Measurements from ENCODE around the gene CBARP. TPM values are rescaled to one million over a fixed set of nuclear protein-coding genes. Genes with fewer than 3 reads are reported as not detected.

Gene CBARP
- total RNA-seq, 1 experiment from 2014 or later: 28.4 TPM

DNA sequence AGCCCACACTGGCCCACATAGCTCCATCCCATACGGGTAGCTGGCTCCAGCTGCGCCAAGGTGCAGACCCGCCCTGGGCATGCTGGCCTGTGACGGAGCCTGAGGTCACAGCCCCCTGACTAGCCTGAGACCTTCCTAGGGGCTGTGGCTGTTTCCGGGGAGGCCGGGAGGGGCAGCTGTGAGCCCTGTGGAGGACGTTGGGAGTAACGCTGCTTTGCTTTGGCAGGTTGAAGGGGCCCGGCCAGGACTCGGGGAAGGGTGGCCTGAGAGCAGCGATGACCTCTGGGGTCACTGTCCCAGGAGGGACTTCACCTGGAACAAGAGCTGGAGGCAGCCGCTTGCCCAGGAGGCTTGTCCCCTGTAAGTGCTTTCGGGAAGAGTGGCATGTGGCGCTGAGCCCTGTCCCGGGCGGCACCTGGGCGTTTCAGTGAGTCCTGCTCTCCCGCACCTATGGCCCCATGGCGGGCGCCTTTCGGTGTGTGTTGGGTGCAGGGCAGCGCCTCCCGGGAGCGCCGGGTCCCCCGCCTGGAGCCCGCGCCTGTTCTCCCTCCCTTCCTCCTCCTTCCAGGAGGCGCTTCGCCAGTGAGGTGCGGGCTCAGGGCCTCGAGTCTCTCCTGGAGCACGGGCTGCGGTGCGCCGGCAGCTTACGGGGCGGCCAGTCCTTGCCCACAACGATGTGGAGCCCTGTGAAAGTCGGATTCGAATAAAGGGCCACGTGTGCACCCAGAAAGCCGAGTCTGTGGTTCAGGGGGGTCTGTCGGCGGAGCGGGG is 36.5 kb upstream of the CBARP start:
- Histone ChIP-seq H2BK120ac (ENCODE audit: low read depth, low read length, poor library complexity, severe bottlenecking) (no peak overlapping the region), H3K56ac (ENCODE audit: insufficient read length, low read depth, low read length) (no peak overlapping the region)

More for the DNA sequence above, 36.5 kb upstream of the CBARP start:
- Histone ChIP-seq H3K18ac (ENCODE audit: insufficient read length, low read depth, low read length) (no peak overlapping the region), H4K91ac (ENCODE audit: insufficient read length, low read depth, low read length) (no peak overlapping the region), H4K20me1 (ENCODE audit: control insufficient read depth, insufficient read depth, insufficient read length) (no peaks in the 10 kb centered on the region), H3T11ph (ENCODE audit: low read length) (no peak overlapping the region), H3K23me2 (ENCODE audit: insufficient read length, low read depth, low read length, poor library complexity, severe bottlenecking) (peaks cover 16% of the 10 kb centered on the region), H2BK20ac (ENCODE audit: low read depth, low read length, poor library complexity, severe bottlenecking) (no peak overlapping the region), H3K9ac (ENCODE audit: extremely low read depth, insufficient read length, low read length) (no peak overlapping the region), H3K27ac (ENCODE audit: insufficient read length, low read depth, low read length) (no peak overlapping the region), H4K5ac (ENCODE audit: insufficient read length, low read depth, low read length) (no peak overlapping the region), H2AFZ (ENCODE audit: low read length) (no peak overlapping the region), H4K8ac (replicated peaks; ENCODE audit: insufficient read length, low read depth, low read length) (no peak overlapping the region), H3K4me2 (ENCODE audit: insufficient read depth, insufficient read length, low read length) (peak overlapping the region; percentile 2), H3K27me3 (ENCODE audit: insufficient read depth, low read length) (no peaks in the 10 kb centered on the region), H2BK5ac (ENCODE audit: insufficient read length, low read length) (no peak overlapping the region), H3K9me3 (ENCODE audit: control insufficient read depth, low read depth, low read length) (no peaks in the 10 kb centered on the region), H3K4me1 (ENCODE audit: insufficient read depth, low read length) (no peaks in the 10 kb centered on the region), H2AK5ac (ENCODE audit: insufficient read length, low read length) (no peak overlapping the region), H3K23ac (ENCODE audit: insufficient read length, low read depth, low read length) (no peak overlapping the region), H2BK15ac (ENCODE audit: low read depth, low read length) (no peak overlapping the region), H2BK12ac (ENCODE audit: insufficient read length, low read depth, low read length) (no peak overlapping the region), H3K79me2 (ENCODE audit: insufficient read depth, low read length) (peaks cover 4% of the 10 kb centered on the region; the same call in 1 of the 2 replicates), H3K14ac (ENCODE audit: insufficient read depth, low read length) (no peak overlapping the region), H3K79me1 (ENCODE audit: insufficient read depth, low read depth, low read length, poor library complexity, severe bottlenecking) (peaks cover 9% of the 10 kb centered on the region), H3K4ac (ENCODE audit: low read depth, low read length) (no peak overlapping the region)
- H3K36me3 Mint-ChIP-seq (ENCODE audit: insufficient read depth in 1 of 3, low read depth in 3 of 3): peaks cover 36 to 71% (median 54%) of the 10 kb centered on the region in 3 experiments
- TF ChIP-seq, protein P1, sequence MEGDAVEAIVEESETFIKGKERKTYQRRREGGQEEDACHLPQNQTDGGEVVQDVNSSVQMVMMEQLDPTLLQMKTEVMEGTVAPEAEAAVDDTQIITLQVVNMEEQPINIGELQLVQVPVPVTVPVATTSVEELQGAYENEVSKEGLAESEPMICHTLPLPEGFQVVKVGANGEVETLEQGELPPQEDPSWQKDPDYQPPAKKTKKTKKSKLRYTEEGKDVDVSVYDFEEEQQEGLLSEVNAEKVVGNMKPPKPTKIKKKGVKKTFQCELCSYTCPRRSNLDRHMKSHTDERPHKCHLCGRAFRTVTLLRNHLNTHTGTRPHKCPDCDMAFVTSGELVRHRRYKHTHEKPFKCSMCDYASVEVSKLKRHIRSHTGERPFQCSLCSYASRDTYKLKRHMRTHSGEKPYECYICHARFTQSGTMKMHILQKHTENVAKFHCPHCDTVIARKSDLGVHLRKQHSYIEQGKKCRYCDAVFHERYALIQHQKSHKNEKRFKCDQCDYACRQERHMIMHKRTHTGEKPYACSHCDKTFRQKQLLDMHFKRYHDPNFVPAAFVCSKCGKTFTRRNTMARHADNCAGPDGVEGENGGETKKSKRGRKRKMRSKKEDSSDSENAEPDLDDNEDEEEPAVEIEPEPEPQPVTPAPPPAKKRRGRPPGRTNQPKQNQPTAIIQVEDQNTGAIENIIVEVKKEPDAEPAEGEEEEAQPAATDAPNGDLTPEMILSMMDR (conservative IDR thresholded peaks at IDR 0.05): no peak
- WGBS (ENCODE audit: extremely low coverage, insufficient read length, low lambda C conversion rate): no CpG with 5 or more reads among the region's 46 CpGs
- H3K4me1 Mint-ChIP-seq: peaks cover 37 to 45% of the 10 kb centered on the region in 2 experiments
- peak overlapping the region; percentile 95 to 99 (median 96); a peak in 5 of 7 replicates for H3K27ac Mint-ChIP-seq
- no peaks in the 10 kb centered on the region for H3K9me3 Mint-ChIP-seq
- DNase-seq: no peak
- no peaks in the 10 kb centered on the region; the same call in 1 of the 2 replicates for H3K27me3 Mint-ChIP-seq (ENCODE audit: low read depth)
- peak overlapping the region; percentile 62 to 81 for H3K4me3 Mint-ChIP-seq

All from H9 (cell line).